HG03025 (cell line): ENCODE measurements around the gene RNF223.
"Not testable (repeated sequence)": the region's sequence is repeated elsewhere in the genome, so short reads cannot be mapped to it uniquely, and the experiment has no call there.

ENCODE experiments used
- ATAC-seq: cut with Tn5 transposase; IDR thresholded peaks from one replicate; pipeline ENCODE4 v1.9.1; 2021; ENCODE audit warnings: mild to moderate bottlenecking, moderate library complexity; ENCODE audit not compliant: unreplicated experiment, low FRiP score

RNF223 gene

DNA sequence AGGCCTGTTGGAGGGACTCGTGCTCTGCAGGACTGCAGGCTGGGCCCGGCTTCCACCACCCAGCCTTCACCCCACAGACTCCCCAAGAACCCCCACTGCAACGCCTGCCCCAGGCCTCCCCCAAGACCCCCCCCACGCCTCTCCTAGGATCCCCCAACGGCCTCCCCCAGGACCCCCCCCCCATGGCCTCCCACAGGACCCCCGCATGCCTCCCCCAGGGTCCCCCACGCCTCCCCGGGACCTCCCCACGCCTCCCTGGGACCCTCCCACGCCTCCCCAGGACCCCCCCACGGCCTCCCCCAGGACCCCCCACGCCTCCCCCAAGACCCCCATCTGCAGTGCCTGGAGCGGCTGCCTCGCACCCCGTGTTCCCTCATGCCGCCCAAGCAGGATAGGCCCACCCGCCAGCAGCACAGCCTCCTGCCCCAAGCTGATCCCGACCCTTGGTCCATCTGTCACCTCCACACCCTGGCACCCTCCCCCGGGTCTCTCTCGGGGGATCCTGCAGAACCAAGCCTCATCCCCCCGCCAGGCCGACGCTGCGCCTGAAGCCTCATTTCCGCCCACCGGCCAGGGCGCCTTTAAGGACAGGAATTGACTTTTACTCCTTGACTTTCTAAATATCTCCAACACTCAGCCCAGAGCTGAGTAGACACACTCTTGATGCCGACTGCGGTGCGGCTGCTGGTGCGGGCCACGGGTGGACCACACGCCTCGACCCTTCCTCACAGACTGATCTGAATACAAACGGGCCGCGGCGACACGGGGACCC lies 14.1 kb upstream of the RNF223 start:
- ATAC-seq, result no peak

DNA sequence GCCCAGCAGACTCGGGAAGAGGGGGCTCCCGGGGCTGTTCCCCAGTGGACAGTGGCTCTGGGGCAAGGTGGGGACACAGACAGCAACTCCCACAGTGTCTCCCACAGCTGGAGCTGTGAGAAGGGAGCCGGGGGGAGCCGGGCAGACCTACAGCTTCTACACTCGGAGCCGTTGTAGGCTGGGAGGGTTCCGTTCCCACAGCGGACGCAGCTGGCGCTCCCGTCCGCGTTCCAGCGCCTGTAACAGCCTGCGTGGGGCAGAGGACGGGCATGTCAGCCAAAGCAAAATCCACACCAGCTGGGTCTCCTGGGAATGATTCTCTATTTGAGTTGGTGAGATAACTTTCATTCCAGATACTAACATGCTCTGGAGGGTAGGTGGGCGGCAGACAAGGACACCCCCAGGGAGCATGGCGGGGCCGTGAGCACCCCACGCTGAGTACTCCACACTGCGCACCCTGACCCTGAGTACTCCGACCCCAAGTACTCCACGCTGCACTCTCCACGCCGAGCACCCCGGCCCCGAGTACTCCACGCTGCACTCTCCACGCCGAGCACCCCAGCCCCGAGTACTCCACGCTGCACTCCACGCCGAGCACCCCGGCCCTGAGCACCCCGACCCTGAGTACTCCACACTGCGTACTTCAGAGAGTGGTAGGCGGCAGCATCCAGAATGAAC lies 13.4 kb upstream of the RNF223 start:
- no peak for ATAC-seq

DNA sequence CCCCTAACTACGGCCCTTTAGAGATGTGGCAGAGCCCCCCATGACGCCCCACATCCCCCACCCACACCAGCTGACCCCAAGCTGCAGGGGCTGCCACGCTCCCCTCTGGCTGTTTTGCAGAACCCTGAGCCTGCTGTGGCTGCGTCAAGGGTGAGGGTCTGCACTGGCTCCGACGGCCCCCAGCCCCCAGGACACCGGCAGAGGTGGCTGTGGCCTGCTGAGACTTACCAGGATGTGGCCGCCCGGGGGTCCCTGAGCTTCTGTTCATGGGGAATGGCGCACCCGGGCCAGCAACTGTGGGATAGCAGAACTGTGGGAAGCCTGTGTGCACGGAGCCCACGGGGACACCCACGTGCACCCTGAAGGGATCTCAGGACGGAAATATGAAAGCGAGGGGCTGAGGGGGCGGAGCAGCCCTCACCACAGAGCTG lies 12.8 kb upstream of the RNF223 start:
- ATAC-seq, result no peak

DNA sequence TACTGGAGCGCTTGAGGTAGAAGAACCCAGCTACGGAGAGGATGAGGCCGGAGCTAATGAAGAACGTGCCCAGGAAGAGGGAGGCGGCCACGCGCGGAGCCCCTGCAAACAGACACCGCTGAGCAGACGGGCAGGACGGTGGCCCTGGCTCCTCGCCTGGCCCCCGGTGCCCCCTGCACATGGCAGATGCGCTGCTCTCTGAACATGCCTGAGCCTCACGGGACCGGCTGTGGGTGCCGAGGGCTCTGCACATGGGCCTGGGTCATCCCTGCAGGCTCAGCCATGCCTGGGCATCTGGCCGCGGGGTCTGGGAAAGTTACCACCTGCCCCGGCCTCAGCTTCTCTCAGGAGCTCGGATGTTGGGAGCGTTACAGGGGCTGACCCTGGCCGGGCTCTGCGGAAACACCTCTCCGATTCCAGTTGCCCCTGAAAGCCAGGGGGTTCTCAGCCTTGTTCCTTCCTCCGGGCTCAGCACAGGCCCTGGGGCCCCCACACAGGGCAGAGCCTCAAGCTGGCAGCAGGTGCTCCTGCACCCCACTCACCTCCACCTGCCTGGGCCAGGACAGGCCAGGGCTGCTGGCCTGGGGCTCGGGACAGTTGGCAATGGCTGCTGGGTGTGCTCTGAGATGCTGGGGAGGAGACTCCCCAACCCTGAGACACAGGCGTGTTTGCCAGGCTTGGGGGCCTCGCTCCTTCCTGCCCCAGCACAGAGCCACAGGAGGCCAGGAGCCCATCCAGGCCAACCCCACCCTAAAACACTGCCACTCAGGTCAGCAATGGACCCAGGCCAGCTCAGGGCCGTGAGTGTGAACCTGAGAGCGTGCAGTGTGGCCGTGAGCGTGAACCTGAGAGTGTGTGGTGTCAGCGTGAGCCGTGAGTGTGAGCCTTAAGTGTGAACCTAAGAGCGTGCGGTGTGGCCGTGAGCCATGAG lies 12.1 kb upstream of the RNF223 start:
- ATAC-seq, result no peak

DNA sequence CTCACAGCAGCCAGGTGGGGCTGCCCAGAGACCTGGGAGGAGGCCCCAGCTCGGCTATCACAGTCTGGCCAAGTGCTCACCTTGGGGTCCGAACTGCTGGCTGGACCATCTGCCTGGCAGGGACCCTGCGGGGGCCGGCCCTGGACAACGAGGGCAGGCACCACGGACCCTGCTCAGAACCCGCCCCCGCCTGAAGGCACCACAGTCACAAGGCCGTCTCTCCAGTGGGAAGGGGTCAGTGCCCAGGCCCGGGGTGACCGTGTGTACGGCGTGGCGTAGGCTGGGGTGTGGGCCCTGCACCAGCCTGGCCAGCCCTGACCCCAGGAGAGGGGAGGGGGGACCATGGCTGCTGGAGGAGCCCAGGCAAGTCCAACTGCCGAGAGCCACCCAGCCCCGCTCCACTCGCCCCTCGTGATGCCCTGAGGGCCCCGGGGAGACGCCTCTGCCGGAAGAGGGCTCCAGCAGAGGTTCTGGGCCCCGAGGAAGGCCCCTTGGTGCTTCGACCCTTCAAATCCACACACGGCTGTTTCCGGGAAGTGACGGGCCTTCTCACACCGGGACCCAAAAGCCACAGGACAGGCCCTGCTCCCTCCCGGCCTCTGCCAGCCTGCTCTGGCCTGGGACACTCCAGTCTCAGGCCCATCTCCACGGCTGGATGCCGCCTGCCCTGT lies 11.2 kb upstream of the RNF223 start:
- ATAC-seq, result no peak

DNA sequence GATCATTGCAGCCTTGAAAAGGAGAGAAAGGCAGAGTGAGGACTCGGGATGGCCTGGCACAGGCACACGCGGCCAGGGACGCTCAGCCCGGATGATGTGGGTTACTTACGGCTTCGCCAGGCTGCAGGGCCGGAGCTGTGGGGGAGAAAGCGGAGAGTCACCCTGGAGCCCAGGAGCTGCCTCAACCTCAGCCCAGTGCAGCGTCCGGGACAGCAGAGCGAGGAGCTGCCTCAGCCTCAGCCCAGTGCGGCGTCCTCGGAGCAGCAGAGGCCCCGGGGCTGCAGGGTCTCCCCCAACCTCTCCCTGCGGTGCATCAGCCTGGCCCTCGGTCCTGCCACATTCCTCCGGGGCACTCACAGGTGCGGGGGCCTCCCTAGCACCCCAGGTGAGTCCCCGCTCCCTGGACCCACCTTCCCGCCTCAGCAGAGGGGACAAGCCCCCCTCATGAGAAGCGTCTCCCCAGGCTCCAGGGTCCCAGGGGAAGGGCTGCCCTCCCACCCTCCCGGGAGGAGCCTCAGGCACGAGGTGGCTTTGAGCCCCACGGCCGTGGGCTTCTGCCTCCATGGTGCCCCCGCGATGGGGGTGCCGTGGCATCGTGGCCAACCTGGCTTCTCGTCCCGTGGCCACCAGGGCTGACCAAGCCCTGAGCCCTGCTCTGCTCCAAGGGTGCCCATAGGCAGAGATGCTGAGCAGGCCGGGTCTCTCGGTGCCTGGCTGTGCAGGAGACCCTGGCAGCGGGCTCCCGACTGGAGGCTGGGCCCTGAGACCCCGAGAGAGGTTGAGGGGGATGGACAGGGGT lies 10.5 kb upstream of the RNF223 start:
- ATAC-seq, result no peak

DNA sequence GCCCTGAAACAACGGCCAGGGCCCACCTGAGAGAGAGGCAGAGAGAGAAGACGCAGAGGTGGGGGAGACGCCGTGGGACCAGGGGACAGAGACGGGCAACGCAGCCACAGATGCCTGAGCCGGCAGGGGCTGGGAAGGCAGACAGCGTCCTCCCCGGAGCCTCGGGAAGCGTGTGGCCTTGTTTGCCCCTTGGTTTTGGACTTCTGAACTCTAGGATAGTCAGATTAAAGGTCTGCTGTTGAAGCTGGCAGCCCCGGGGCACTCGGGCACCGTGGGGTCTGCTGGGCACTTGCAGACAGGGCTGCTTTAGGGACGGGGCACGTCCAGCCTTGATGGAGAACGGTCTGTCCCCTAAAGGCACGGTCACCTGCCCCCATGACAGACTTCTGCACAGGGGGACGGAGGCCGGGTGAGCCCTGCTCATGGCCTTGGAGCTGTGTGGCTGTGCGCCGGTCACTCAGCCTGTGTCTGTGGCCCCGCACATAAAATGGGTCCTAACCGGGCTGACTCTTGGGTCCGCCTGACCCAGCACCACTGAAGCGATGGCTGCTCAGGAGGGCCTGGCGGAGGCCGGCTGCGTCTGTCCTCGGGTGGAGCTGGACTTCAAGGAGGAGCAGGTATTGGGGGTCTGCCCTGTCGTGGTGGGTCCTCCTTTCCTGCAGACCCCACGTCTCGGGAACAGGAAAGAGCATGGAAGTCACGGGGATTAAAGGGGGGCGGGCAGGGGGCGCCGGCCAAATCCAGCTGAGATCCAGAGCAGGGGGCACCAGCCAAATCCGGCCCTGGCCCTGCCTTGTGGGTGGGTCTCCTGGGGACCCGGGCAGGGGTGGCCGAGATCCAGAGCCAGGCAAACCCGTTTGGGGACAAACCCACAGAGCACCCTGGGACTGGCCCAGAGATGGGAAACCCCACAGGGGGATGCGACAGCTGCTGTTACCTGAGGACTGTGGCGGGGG lies 9.6 kb upstream of the RNF223 start:
- no peak for ATAC-seq

DNA sequence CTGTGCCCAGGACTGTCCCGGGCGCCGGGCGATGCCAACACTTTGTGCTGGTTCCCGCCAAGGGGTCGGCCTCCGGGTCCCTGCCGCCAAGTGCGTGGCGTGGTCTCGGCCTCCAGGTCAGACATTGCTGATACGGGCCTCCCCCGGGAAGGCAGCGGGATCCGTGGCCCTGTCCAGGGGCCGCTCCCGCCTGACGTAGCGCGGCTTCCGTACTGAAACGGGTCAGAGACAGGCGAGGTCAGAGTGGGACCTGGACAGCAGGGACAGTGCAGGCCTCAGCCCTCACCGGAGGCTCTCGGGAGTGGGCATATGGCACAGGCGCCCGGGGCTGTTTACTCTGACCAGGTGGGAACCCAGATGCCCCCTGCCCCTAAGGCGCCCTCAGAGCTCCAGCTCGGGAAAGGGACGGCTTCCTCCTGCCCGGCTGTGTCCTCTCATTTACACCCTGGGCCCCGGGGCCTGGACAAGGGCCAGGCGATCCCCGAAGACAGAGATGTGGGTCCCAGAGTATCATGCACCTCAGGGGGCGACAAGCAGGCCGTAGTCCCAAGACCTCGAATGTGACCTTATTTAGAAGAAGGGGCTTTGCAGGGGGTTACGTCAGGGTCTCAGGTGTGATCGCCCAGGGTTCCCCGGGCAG lies 8.8 kb upstream of the RNF223 start:
- ATAC-seq, result no peak

DNA sequence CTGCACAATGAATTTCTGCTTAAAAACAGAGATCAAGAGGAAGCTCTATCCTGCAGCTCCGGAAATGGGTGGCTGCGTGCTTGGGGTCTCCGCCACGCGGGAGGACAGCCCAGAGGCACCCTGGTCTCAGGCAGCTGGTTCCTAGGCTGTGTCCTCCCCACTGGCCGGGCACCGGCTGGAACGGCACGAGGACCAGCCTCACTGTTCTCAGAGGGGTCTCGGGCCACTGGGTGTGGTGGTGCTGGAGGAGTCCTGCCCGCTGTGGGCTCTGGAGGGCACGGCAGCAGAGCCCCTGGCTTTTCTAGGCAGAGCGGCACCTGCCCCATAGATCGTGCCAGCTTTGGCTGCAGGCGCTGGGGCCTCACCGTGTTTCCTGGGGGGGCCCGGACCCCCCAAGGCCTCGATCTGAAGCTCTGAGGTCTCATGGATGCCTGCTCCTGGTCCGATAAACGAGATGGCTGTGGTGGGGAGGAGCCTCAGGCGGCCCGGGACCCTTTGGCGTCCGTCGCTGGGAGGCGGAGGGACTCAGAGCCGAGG lies 8.2 kb upstream of the RNF223 start:
- ATAC-seq, result no peak

DNA sequence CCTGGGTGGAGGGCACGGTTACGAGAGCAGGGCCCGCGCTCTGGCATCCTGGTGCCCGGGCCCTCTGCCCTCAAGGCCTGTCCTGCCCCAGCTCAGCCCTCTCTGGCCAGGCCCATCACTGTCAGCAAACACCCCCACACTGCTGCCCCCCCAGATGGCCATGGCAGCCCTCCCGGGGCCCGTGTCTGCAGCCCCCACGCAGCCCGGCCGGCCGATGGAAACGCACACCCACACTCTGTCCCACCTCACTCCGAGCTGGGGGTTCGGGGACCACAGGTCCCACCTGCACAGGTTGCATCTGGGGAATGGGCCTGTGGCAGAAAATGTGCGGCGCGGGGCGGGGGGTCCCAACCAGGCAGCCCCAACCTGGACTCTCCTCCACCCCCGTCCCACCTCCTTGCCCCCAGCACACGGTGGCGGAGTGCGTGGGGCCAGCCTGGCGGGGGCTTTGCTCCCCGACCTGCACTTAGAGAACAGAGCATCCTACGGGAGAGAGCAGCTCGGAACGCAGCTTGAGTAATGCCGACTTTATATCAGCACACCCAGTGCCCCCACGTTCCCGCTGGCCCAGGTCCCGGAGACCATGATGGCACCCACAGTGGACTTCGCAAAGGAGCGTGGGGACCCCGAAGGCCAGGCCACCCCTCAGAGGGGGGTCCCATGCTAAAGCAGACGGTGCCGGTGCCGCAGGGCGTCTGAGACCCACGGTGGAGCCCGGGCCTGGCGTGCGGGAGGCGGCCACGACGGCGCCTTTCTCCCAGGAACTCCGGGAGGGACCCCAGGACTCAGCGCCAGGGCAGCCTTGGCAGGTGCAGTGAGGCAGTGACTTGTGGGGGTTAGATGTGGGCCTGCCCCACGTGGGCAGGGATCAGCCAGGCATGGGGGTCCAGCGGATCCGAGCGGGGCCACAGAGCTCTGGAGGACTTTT lies 7.5 kb upstream of the RNF223 start:
- ATAC-seq, result no peak

DNA sequence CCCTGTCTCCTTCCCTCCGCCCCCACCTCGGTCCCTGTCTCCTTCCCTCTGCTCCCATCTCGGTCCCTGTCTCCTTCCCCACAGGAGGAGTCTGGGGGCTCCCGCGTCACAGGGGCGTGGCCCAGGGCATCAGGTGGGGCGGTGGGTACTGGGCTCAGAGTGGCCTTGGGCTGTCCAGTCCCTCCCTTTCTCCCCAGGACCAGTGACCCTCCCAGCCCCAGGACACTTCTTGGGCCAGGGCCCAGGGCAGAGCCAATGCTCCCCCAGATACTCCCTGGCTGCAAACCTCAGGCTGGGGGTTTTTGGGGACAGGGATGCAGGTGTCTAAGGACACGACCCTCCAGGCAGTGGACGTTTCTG lies 6.8 kb upstream of the RNF223 start:
- no peak for ATAC-seq

DNA sequence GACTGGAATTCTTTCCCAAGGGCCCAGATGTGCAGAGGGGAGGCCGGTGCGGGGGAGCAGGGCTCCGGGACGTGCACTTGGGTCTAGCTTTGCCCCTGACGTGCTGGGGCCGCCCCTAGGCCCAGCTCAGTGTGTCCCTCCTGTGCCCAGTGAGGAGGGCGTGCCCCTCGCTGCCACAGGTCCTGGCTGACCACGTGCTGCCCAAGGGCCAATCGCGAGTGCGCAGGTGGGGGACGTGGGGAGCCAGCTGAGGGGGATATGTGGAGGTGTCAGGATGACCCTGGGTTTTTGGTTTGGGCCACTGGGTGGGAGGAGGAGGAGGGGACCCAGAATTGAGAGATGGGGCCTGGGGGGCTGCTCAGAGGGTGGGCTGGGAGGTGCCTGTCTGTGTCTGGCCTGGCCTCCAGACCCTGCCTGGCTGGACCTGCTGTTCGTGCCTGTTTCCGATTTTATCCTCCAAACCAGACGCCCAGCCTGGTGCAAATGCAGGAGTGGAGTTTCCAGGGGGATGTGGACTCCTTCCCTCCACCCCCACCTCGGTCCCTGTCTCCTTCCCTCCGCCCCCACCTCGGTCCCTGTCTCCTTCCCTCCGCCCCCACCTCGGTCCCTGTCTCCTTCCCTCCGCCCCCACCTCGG lies 6.1 kb upstream of the RNF223 start:
- ATAC-seq, result no peak

DNA sequence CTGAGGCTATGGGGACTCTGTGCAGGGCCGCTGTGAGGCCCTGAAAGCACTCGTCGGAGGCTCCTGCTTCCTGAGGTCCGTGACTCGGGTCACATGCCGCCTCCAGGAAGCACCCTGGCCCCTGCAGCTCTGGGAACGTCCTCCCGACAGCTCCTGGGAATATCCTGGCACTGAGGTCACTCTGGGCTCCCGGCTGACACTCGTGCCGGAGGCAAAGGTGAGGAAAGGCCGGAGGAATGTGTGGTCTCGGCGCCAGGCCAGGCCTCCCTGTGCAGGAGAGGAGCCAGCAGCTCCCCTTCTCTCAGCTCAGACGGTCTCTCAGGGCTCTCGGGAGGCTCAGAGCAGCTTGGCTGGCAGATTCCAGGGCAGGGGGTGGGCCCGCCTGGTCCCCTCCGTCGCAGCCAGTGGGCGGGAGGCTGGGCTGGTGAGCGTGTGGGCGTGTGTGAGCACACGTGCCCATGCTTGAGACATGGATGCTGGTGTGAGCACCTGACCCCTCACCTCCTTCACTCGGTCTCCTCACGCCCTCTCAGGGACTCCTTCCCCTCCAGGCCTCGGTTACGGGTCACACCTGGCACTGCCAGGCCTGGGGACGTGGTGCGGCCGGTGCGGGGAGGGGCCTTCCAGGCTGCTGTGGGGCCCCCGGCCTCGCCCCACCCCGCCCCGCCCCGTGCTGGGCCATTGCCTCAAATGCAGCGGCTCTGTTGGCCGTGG lies 5.5 kb upstream of the RNF223 start:
- no peak for ATAC-seq

DNA sequence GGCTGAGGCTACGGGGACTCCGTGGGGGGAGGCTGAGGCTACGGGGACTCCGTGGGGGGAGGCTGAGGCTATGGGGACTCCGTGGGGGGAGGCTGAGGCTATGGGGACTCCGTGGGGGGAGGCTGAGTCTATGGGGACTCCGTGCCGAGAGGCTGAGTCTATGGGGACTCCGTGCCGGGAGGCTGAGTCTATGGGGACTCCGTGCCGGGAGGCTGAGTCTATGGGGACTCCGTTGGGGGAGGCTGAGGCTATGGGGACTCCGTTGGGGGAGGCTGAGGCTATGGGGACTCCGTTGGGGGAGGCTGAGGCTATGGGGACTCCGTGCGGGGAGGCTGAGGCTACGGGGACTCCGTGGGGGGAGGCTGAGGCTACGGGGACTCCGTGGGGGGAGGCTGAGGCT lies 3.3 kb upstream of the RNF223 start:
- not testable (repeated sequence) for ATAC-seq

DNA sequence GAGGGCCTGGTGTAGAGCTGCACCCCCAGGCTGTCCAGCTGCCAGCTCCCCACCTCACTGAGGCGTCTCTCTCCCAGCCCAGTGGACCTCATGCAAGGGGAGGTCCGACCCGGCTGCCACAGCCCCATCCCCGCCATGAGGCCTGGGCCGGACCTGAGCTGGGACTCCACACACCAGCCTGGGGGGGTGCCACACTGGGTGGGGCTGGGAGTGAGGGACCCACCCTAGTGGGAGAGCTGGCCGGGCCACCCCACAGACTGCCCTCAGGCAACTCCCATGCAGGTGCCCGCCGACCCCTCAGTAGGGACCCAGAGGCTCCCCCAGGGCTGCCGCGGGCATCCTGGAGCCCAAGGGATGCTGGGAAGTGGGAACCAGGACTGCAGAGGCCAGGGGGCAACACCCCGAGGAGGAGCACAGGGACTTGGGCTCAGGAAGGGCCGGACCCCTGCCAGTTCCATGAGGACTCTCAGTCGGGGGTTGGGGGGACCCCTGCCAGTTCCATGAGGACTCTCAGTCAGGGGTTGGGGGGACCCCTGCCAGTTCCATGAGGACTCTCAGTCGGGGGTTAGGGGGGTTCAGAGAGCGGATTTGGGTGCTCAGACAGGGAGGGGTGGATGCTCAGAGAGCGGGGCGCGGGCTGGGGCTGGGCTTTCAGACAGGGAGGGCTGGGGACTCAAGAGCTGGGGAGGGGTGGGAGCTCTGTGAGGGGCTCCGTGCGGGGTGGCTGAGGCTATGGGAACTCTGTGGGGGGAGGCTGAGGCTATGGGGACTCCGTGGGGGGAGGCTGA lies 1.2 kb upstream of the RNF223 start:
- no peak for ATAC-seq
